ENCODE measurements around the gene EIF4E.
A peak's percentile ranks its signal among the peaks of the same experiment; 100 is the strongest.
"Not testable (repeated sequence)": the region's sequence is repeated elsewhere in the genome, so short reads cannot be mapped to it uniquely, and the experiment has no call there.

EIF4E gene

DNA sequence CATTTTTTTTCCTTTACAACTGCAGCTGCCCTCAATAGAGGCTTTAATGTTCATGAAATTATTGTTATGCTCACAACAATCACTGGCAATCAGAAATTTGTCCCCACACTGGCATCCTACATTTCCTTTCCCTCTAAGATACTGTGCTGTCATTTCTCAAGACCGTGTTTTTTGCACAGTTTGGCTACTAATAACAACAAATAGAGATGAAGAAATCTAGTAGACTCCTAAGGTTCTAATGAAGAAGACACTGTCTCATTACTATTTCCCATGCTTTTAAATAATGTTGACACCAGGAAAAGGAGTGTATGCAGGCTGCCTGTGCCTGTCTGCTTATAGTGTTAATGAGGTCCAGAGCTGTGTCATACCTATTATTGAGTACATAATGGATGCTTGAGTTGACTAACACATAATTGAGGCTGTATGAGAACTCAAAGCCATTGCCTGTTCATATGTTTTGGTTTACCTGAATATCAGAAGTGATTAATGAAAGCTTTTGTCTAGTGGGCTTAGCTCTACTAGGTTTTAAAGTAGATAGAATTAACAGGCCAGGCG, 1.5 kb upstream of the EIF4E start:
- TF ChIP-seq, protein P1, sequence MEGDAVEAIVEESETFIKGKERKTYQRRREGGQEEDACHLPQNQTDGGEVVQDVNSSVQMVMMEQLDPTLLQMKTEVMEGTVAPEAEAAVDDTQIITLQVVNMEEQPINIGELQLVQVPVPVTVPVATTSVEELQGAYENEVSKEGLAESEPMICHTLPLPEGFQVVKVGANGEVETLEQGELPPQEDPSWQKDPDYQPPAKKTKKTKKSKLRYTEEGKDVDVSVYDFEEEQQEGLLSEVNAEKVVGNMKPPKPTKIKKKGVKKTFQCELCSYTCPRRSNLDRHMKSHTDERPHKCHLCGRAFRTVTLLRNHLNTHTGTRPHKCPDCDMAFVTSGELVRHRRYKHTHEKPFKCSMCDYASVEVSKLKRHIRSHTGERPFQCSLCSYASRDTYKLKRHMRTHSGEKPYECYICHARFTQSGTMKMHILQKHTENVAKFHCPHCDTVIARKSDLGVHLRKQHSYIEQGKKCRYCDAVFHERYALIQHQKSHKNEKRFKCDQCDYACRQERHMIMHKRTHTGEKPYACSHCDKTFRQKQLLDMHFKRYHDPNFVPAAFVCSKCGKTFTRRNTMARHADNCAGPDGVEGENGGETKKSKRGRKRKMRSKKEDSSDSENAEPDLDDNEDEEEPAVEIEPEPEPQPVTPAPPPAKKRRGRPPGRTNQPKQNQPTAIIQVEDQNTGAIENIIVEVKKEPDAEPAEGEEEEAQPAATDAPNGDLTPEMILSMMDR (IDR thresholded peaks at IDR 0.05; ENCODE audit: extremely low read depth, missing control alignments), result no peak
- DNase-seq (ENCODE audit: low spot score), result no peak

DNA sequence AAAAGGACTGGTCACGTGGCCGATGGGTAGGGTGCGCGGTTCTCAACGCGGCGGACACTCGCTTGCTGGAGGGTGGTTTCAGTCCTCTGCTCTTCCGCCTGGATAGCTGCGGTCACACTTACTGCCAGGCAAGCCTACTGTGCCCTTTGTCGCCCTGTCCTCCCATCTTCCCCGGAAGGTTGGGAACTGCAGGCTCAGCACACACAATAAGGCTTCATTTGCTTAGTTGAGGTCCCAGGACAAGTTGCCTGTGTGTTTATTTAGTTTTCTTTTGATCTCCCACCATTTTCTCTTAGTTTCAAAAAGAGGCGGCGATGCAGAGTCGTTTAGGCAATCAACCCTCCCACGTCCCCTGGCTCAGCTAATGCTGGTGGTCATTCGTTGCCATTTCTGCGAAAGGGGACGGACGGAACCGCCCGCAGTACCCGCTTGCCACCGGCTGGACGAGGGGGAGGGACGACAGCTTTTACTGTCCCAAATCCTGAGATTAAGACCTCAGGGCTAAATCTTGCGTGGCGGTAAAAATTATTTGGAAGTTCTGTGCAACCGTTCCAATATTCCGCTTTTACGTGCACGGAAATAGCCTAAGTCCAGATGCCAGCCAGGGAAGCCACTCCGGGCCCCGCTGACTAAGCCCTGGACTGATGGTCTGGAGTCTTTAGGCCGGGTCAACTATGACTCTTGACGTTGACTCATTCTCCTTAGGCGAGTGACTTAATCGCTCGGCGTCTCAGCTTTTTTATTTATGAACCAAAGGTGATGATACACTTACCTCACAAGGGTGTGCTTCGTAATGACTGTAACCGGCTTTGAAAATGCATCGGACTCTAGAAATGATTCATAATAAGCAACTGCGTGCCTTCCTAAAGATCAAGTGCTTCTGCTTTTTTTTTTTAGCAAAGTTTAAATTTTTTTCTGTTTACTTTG, 671 bp upstream of the EIF4E start:
- DNase-seq (ENCODE audit: low spot score), result peak; percentile 59
- TF ChIP-seq, protein P1 (IDR thresholded peaks at IDR 0.05; ENCODE audit: extremely low read depth, missing control alignments), result no peak

DNA sequence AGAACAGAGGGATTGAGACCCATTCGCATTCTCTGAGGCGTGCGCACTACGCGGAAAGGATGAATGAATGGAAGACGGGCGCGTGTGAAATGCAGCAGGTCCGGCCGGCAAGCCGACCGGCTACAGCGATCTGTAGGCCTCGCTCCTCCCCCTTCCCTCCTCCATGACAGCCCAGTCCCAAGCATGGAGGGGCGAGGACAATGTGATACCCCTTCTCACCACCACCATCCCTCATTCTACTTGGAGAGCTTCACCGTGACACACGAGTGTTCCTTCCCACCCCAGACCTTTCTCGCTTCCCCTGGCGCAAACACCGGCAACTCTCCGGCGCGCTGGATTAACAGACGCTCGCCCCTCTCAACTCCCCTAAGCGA, 815 bp downstream of the EIF4E start:
- TF ChIP-seq, protein P1 (IDR thresholded peaks at IDR 0.05; ENCODE audit: extremely low read depth, missing control alignments), result no peak
- DNase-seq (ENCODE audit: low spot score), result peak; percentile 67

DNA sequence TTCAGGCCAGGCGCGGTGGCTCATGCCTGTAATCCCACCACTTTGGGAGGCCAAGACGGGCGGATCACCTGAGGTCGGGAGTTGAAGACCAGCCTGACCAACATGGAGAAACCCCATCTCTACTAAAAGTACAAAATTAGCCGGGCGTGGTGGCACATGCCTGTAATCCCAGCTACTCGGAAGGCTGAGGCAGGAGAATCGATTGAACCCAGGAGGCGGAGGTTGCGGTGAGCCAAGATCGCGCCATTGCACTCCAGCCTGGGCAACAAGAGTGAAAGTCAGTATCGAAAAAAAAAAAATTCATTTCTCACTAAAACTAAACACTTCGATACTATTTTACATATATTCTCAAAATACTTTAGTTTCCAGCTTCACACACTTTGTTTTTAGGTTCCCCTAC, 2.7 kb downstream of the EIF4E start:
- not testable (repeated sequence) for DNase-seq (ENCODE audit: low spot score)

DNA sequence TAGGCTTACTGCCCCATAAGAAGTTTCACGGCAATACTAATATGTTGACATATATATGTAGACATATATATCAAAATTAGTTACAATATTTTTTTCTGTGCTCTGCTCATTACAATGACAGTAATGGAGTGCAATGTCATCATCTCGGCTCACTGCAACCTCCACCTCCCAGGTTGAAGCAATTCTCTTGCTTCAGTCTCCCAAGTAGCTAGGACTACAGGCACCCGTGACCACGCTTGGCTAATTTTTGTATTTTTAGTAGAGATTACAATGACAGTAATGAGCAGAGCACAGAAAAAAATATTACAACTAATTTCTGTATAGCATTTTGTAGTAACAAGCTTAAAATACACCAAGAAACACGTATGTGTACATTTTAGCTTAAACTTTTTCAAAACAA, 7.6 kb downstream of the EIF4E start:
- DNase-seq (ENCODE audit: low spot score), result no peak
- TF ChIP-seq, protein P1 (IDR thresholded peaks at IDR 0.05; ENCODE audit: extremely low read depth, missing control alignments), result no peak

DNA sequence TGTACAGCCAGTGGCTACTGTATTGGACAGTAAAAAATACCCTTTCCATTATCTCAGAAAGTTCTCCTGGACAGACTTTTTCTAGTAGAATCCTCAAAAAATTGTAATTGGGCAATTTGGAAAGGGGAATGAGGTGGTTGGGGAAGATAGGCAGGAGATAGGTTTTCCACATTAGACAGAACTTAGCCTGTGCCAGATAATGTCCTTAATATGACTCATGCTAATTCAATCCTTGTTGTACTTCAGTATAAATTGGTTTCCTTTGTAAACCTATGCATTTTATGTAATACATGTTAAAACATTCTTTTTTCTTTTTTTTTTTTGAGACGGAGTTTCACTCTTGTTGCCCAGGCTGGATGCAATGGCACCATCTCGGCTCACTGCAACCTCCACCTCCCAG, 8.9 kb downstream of the EIF4E start:
- TF ChIP-seq, protein P1 (IDR thresholded peaks at IDR 0.05; ENCODE audit: extremely low read depth, missing control alignments), result no peak
- DNase-seq (ENCODE audit: low spot score), result no peak

DNA sequence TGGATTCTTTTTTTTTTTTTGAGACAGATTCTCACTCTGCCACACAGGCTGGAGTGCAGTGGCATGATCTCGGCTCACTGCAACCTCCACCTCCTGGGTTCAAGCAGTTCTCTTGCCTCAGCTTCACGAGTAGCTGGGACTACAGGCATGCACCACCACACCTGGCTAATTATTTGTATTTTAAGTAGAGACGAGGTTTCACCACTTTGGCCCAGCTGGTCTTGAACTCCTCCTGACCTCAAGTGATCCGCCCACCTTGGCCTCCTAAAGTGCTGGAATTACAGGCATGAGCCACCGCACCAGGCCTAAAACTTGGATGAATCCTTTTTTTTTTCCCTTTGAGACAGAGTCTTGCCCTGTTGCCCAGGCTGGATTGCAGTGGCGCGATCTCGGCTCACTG, 18.2 kb downstream of the EIF4E start:
- not testable (repeated sequence) for DNase-seq (ENCODE audit: low spot score)

DNA sequence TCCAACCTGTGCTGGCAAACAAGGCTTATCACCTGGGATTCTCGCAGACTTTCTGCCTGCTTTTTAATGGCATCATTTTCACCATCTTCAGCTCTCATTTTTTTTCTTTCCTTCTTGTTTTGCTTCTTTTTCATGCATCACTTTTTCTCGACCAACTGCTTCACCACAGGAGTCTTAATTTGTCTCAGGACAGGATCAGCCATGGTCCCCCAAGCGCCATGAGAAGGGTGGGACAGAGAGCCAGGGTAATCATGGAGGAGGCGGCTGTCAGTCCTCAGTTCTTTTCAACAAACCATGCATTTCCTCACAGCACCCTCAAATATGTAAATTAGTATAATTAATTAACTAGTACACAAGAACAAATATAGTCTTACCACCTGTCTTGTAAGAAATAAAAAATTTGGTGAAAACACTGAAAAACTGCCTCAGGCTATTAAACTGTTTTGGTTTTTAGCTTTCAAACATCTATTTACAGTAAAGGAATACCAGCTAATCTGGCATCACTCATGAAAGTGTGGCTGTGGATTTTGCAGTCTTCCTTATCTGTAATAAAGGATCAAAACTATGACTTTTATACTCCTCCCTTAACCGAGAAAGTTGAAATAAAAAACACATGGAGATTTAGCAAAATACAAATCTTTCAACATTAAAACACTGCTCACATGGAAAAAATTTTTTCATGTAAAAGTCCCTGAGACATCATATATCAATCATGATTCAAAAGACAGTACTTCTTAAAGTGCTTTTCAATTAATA, 19.1 kb downstream of the EIF4E start:
- DNase-seq (ENCODE audit: low spot score), result no peak
- TF ChIP-seq, protein P1 (IDR thresholded peaks at IDR 0.05; ENCODE audit: extremely low read depth, missing control alignments), result no peak
